Ishikawa (cell line): Measurements from ENCODE around the gene NELL1.

Source experiments
- MAX ChIP-seq: IDR thresholded peaks from 2 replicates; pipeline ENCODE4 v1.6.1; 2012
- REST ChIP-seq: IDR thresholded peaks from 2 replicates; pipeline ENCODE4 v1.6.1; 2012; ENCODE audit warnings: low read depth, mild to moderate bottlenecking
- YY1 ChIP-seq: IDR thresholded peaks from 2 replicates; pipeline ENCODE4 v1.6.1; 2012; ENCODE audit warnings: low read depth

GRCh38 chr11:21564833-21565682 is 895.7 kb downstream of the NELL1 start:
- TF ChIP-seq MAX (no peak), REST (no peak), YY1 (no peak)
